HL-60/S4 treated with phorbol 12-myristate 13-acetate at 8.2 ng/mL for 4 days and 3 days (cell line): Measurements from ENCODE around the gene SLIT1.
"Not testable (repeated sequence)": the region's sequence is repeated elsewhere in the genome, so short reads cannot be mapped to it uniquely, and the experiment has no call there.

ENCODE experiments used
- in situ Hi-C: fragments of 300-500 bp; cut with MboI; formaldehyde crosslinking; loops from 2 replicates; pipeline ENCODE4 v1.15.0; 2022; ENCODE audit warnings: low sequenced_read_pairs

SLIT1 gene

GRCh38 chr10:97050205-97050745 lies 135.5 kb downstream of the SLIT1 start:
- in situ Hi-C loops, result no loop called here

GRCh38 chr10:97049670-97050069 lies 136.1 kb downstream of the SLIT1 start:
- in situ Hi-C loops, result no loop called here

GRCh38 chr10:97048649-97049427 lies 136.9 kb downstream of the SLIT1 start:
- in situ Hi-C loops, result no loop called here

GRCh38 chr10:97047788-97048187 lies 138.0 kb downstream of the SLIT1 start:
- in situ Hi-C loops, result no loop called here

- in situ Hi-C loops, result no loop called here
These were observed 138.5 kb downstream of the SLIT1 start for GRCh38 chr10:97047083-97047736.

- in situ Hi-C loops, result no loop called here
These were observed 139.2 kb downstream of the SLIT1 start for GRCh38 chr10:97046456-97047082.

- in situ Hi-C loops, result no loop called here
These were observed 142.2 kb downstream of the SLIT1 start for GRCh38 chr10:97043563-97043855.

GRCh38 chr10:97042716-97043562 lies 142.8 kb downstream of the SLIT1 start:
- in situ Hi-C loops, result no loop called here

- in situ Hi-C loops, result no loop called here
These were observed 143.7 kb downstream of the SLIT1 start for GRCh38 chr10:97042081-97042480.

- in situ Hi-C loops, result no loop called here
These were observed 145.1 kb downstream of the SLIT1 start for GRCh38 chr10:97040706-97041105.

- in situ Hi-C loops, result no loop called here
These were observed 145.5 kb downstream of the SLIT1 start for GRCh38 chr10:97040248-97040584.

- in situ Hi-C loops, result no loop called here
These were observed 146.1 kb downstream of the SLIT1 start for GRCh38 chr10:97039538-97040247.

GRCh38 chr10:97038688-97039087 lies 147.1 kb downstream of the SLIT1 start:
- in situ Hi-C loops, result no loop called here

GRCh38 chr10:97037365-97038361 lies 148.1 kb downstream of the SLIT1 start:
- in situ Hi-C loops, result no loop called here

GRCh38 chr10:97034958-97035769 lies 150.6 kb downstream of the SLIT1 start:
- in situ Hi-C loops, result no loop called here

- in situ Hi-C loops, result no loop called here
These were observed 151.5 kb downstream of the SLIT1 start for GRCh38 chr10:97034301-97034700.

- in situ Hi-C loops, result not testable (repeated sequence)
These were observed 151.9 kb downstream of the SLIT1 start for GRCh38 chr10:97033841-97034240.

- in situ Hi-C loops, result no loop called here
These were observed 153.1 kb downstream of the SLIT1 start for GRCh38 chr10:97032624-97033023.
